Ovary (tissue), 3 donors: ENCODE data around the gene CEACAM16.

Experiments used
- EP300 ChIP-seq: sonication (generic); formaldehyde crosslinking; IDR thresholded peaks from one replicate; pipeline ENCODE4 v1.6.1; 2017; ENCODE audit warnings: antibody characterized with exemption
- TF ChIP-seq, protein P1 (sequence below), 3 donors: fragments of 450-650 bp in 2 of 3; fragments of 200-600 bp in 1 of 3; IDR thresholded peaks; one replicate each; pipeline versions ENCODE4 v1.5.1 to v1.8.0; 2016 to 2022; ENCODE audit warnings: antibody characterized with exemption in 3 of 3, mild to moderate bottlenecking in 1 of 3
- donor health status: DM: no; HTN: no; CAD: no.

DNA sequence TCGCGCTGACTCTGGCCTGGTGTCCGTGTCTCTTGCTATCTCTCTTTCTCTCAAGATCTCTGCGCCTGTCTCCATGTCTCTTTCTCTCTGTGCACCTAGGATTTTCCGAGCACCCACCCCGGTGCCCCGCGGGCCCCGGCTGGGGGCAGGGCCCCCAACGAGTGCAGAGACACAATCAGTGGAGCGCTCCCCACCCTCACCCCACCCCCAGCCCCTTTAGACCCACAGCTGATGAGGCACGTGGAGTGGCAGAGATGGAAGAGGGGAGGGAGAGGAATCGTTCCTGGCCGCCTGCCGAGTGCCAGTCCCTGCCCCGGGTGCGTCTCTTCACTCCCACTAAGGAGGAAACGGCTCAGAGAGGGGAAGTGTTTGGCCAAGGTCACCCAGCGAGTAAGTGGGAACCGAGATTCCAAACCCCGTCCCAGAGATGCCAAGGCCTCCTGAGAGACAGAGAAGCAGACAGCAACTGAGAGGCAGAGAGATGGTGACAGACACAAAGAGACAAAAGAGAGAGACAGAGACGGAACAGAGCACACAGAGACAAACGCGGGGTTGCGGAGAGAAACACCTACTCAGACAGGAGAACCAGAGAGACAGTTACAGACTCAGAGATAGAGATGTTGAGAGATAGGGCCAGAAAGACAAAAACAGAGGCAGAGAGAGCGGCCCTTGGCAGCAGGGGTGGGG lies 48.9 kb downstream of the CEACAM16 start:
- TF ChIP-seq, protein P1, sequence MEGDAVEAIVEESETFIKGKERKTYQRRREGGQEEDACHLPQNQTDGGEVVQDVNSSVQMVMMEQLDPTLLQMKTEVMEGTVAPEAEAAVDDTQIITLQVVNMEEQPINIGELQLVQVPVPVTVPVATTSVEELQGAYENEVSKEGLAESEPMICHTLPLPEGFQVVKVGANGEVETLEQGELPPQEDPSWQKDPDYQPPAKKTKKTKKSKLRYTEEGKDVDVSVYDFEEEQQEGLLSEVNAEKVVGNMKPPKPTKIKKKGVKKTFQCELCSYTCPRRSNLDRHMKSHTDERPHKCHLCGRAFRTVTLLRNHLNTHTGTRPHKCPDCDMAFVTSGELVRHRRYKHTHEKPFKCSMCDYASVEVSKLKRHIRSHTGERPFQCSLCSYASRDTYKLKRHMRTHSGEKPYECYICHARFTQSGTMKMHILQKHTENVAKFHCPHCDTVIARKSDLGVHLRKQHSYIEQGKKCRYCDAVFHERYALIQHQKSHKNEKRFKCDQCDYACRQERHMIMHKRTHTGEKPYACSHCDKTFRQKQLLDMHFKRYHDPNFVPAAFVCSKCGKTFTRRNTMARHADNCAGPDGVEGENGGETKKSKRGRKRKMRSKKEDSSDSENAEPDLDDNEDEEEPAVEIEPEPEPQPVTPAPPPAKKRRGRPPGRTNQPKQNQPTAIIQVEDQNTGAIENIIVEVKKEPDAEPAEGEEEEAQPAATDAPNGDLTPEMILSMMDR (IDR thresholded peaks at IDR 0.05): no peak
- TF ChIP-seq EP300: no peak
